Measurements from ENCODE around the gene ADGRG6.
"Not testable (repeated sequence)": the region's sequence is repeated elsewhere in the genome, so short reads cannot be mapped to it uniquely, and the experiment has no call there.

DNA sequence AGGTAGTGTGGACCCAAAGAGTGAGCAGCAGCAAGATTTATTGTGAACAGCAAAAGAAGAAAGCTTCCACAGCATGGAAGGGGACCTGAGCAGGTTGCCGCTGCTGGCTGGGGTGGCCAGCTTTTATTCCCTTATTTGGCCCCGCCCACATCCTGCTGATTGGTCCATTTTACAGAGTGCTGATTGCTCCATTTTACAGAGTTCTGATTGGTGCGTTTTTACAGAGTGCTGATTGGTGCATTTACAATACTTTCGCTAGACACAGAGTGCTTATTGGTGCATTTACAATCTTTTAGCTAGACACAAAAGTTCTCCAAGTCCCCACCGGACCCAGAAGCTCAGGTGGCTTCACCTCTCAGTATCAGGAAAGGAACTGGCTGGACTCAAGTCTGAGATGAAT, 149.0 kb downstream of the ADGRG6 start:
- not testable (repeated sequence) for TF ChIP-seq CTCF (conservative IDR thresholded peaks at IDR 0.05 in 1 of 2, IDR thresholded peaks at IDR 0.05 in 1 of 2; ENCODE audit: extremely low read depth in 1 of 2, insufficient read depth in 1 of 2, low read depth in 1 of 2, low read length in 2 of 2); EZH2 (IDR thresholded peaks at IDR 0.05; ENCODE audit: borderline replicate concordance, low read length)
